ENCODE measurements around the gene VWC2.

VWC2 gene

DNA sequence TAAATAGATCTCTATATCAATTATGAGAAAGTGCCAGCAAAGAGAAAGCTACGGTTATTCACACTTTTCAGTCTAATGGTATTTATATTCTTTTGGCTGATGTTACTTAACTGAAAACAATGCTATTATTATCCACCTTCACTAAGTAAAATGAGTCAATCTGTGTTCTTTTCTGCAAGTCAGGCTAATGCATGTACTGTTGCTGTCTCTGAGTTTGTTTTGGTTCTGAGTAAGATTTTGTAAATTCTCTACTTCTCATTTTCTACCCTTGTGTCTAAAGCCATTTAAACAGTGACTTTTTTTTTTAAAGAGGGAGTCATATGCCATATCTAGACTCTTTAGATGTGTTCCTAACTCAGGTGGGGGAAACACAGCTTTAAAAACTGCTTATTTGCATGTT lies 7.5 kb downstream of the VWC2 start:
- TF ChIP-seq GLIS3 (CRISPR knock-in tag; IDR thresholded peaks at IDR 0.05): no peak
- TF ChIP-seq ZNF70 (CRISPR knock-in tag; IDR thresholded peaks at IDR 0.05): no peak
- TF ChIP-seq ZC3H10 (CRISPR knock-in tag; IDR thresholded peaks at IDR 0.05): no peak
- no peak for TF ChIP-seq ZFP30 (CRISPR knock-in tag; IDR thresholded peaks at IDR 0.05)
- TF ChIP-seq, protein P1, sequence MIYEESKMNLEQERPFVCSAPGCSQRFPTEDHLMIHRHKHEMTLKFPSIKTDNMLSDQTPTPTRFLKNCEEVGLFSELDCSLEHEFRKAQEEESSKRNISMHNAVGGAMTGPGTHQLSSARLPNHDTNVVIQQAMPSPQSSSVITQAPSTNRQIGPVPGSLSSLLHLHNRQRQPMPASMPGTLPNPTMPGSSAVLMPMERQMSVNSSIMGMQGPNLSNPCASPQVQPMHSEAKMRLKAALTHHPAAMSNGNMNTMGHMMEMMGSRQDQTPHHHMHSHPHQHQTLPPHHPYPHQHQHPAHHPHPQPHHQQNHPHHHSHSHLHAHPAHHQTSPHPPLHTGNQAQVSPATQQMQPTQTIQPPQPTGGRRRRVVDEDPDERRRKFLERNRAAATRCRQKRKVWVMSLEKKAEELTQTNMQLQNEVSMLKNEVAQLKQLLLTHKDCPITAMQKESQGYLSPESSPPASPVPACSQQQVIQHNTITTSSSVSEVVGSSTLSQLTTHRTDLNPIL (CRISPR knock-in tag; IDR thresholded peaks at IDR 0.05; ENCODE audit: low read depth): no peak
- TF ChIP-seq, protein P2, sequence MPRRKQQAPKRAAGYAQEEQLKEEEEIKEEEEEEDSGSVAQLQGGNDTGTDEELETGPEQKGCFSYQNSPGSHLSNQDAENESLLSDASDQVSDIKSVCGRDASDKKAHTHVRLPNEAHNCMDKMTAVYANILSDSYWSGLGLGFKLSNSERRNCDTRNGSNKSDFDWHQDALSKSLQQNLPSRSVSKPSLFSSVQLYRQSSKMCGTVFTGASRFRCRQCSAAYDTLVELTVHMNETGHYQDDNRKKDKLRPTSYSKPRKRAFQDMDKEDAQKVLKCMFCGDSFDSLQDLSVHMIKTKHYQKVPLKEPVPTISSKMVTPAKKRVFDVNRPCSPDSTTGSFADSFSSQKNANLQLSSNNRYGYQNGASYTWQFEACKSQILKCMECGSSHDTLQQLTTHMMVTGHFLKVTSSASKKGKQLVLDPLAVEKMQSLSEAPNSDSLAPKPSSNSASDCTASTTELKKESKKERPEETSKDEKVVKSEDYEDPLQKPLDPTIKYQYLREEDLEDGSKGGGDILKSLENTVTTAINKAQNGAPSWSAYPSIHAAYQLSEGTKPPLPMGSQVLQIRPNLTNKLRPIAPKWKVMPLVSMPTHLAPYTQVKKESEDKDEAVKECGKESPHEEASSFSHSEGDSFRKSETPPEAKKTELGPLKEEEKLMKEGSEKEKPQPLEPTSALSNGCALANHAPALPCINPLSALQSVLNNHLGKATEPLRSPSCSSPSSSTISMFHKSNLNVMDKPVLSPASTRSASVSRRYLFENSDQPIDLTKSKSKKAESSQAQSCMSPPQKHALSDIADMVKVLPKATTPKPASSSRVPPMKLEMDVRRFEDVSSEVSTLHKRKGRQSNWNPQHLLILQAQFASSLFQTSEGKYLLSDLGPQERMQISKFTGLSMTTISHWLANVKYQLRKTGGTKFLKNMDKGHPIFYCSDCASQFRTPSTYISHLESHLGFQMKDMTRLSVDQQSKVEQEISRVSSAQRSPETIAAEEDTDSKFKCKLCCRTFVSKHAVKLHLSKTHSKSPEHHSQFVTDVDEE (CRISPR knock-in tag; IDR thresholded peaks at IDR 0.05): no peak
- TF ChIP-seq ZNF8 (CRISPR knock-in tag; IDR thresholded peaks at IDR 0.05): no peak
- TF ChIP-seq CSDC2 (CRISPR knock-in tag; IDR thresholded peaks at IDR 0.05): no peak
- no peak for TF ChIP-seq BACH2 (CRISPR knock-in tag; IDR thresholded peaks at IDR 0.05; ENCODE audit: borderline replicate concordance)
- TF ChIP-seq OSR1 (CRISPR knock-in tag; IDR thresholded peaks at IDR 0.05): no peak
- TF ChIP-seq PPARA (CRISPR knock-in tag; IDR thresholded peaks at IDR 0.05; ENCODE audit: borderline replicate concordance): no peak
- TF ChIP-seq TOX (CRISPR knock-in tag; IDR thresholded peaks at IDR 0.05; ENCODE audit: borderline replicate concordance): no peak
- TF ChIP-seq, protein P3, sequence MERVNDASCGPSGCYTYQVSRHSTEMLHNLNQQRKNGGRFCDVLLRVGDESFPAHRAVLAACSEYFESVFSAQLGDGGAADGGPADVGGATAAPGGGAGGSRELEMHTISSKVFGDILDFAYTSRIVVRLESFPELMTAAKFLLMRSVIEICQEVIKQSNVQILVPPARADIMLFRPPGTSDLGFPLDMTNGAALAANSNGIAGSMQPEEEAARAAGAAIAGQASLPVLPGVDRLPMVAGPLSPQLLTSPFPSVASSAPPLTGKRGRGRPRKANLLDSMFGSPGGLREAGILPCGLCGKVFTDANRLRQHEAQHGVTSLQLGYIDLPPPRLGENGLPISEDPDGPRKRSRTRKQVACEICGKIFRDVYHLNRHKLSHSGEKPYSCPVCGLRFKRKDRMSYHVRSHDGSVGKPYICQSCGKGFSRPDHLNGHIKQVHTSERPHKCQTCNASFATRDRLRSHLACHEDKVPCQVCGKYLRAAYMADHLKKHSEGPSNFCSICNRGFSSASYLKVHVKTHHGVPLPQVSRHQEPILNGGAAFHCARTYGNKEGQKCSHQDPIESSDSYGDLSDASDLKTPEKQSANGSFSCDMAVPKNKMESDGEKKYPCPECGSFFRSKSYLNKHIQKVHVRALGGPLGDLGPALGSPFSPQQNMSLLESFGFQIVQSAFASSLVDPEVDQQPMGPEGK (CRISPR knock-in tag; IDR thresholded peaks at IDR 0.05; ENCODE audit: borderline replicate concordance): no peak
- TF ChIP-seq RARB (CRISPR knock-in tag; IDR thresholded peaks at IDR 0.05): no peak
- ATAC-seq: no peak

DNA sequence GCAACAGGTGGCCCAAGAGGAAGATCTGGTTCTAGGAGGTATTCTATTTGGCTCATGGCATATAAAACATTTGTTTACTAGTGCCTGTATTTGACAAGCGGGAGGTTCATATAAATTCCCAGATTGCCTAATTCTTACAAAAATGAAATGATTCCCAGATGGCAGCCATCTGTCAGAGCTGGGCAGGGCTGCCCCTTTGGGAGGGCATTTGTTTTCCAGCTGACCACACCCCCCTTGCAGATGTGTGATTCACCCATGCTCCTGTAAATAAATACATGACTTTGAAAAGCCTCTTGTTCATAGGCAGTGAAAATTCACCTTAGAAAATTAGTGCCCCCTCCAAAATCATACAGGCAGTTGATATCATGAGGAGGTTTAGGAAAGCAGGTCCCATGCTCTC lies 8.6 kb downstream of the VWC2 start:
- TF ChIP-seq TOX (CRISPR knock-in tag; IDR thresholded peaks at IDR 0.05; ENCODE audit: borderline replicate concordance): no peak
- no peak for TF ChIP-seq ZFP30 (CRISPR knock-in tag; IDR thresholded peaks at IDR 0.05)
- no peak for TF ChIP-seq GLIS3 (CRISPR knock-in tag; IDR thresholded peaks at IDR 0.05)
- TF ChIP-seq, protein P1 (CRISPR knock-in tag; IDR thresholded peaks at IDR 0.05; ENCODE audit: low read depth): no peak
- TF ChIP-seq RARB (CRISPR knock-in tag; IDR thresholded peaks at IDR 0.05): no peak
- no peak for TF ChIP-seq ARNTL (CRISPR knock-in tag; IDR thresholded peaks at IDR 0.05; ENCODE audit: borderline replicate concordance, low read depth)
- no peak for TF ChIP-seq ZNF8 (CRISPR knock-in tag; IDR thresholded peaks at IDR 0.05)
- TF ChIP-seq CSDC2 (CRISPR knock-in tag; IDR thresholded peaks at IDR 0.05): no peak
- TF ChIP-seq ESRRG (CRISPR knock-in tag; IDR thresholded peaks at IDR 0.05): no peak
- TF ChIP-seq, protein P2 (CRISPR knock-in tag; IDR thresholded peaks at IDR 0.05): no peak
- TF ChIP-seq PPARA (CRISPR knock-in tag; IDR thresholded peaks at IDR 0.05; ENCODE audit: borderline replicate concordance): no peak
- TF ChIP-seq ZNF70 (CRISPR knock-in tag; IDR thresholded peaks at IDR 0.05): no peak
- TF ChIP-seq ZFP3 (CRISPR knock-in tag; IDR thresholded peaks at IDR 0.05): no peak
- TF ChIP-seq BACH2 (CRISPR knock-in tag; IDR thresholded peaks at IDR 0.05; ENCODE audit: borderline replicate concordance): no peak
- TF ChIP-seq, protein P4, sequence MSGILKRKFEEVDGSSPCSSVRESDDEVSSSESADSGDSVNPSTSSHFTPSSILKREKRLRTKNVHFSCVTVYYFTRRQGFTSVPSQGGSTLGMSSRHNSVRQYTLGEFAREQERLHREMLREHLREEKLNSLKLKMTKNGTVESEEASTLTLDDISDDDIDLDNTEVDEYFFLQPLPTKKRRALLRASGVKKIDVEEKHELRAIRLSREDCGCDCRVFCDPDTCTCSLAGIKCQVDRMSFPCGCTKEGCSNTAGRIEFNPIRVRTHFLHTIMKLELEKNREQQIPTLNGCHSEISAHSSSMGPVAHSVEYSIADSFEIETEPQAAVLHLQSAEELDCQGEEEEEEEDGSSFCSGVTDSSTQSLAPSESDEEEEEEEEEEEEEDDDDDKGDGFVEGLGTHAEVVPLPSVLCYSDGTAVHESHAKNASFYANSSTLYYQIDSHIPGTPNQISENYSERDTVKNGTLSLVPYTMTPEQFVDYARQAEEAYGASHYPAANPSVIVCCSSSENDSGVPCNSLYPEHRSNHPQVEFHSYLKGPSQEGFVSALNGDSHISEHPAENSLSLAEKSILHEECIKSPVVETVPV (CRISPR knock-in tag; IDR thresholded peaks at IDR 0.05): no peak
- TF ChIP-seq ZC3H10 (CRISPR knock-in tag; IDR thresholded peaks at IDR 0.05): no peak
- no peak for TF ChIP-seq SNAI2 (CRISPR knock-in tag; IDR thresholded peaks at IDR 0.05)
- TF ChIP-seq, protein P5, sequence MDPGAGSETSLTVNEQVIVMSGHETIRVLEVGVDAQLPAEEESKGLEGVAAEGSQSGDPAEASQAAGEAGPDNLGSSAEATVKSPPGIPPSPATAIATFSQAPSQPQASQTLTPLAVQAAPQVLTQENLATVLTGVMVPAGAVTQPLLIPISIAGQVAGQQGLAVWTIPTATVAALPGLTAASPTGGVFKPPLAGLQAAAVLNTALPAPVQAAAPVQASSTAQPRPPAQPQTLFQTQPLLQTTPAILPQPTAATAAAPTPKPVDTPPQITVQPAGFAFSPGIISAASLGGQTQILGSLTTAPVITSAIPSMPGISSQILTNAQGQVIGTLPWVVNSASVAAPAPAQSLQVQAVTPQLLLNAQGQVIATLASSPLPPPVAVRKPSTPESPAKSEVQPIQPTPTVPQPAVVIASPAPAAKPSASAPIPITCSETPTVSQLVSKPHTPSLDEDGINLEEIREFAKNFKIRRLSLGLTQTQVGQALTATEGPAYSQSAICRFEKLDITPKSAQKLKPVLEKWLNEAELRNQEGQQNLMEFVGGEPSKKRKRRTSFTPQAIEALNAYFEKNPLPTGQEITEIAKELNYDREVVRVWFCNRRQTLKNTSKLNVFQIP (CRISPR knock-in tag; IDR thresholded peaks at IDR 0.05; ENCODE audit: borderline replicate concordance, low read depth): no peak
- no peak for ATAC-seq

Data from SK-N-SH treated with all-trans-retinoic acid at 6 μM for 48 hours (cell line).